Natural killer cell (primary cell): ENCODE measurements around the gene RMC1. TPM values are rescaled to one million over a fixed set of nuclear protein-coding genes. Genes with fewer than 3 reads are reported as not detected.

Experiments used
- ATAC-seq, 3 donors: fragments of 150-1000 bp in 2 of 3; fragments of 200-7000 bp in 1 of 3; cut with Tn5 transposase; 1 replicate in 1 of 3; 2 replicates in 2 of 3; pipeline ENCODE4 v1.10.0; 2021; ENCODE audit warnings: mild to moderate bottlenecking in 2 of 3, moderate library complexity in 2 of 3
- DNase-seq, 2 donors: peaks; one replicate each; pipeline versions ENCODE4 v3.0.0 to v3.0.0-alpha.2; 2013 to 2021; ENCODE audit warnings: mixed read lengths in 1 of 2
- H3K27ac ChIP-seq: one replicate; pipeline ENCODE4 v1.5.1; 2013; ENCODE audit warnings: mild to moderate bottlenecking, low read length
- H3K27me3 ChIP-seq: one replicate; pipeline ENCODE4 v1.6.1; 2013; ENCODE audit warnings: low read length; ENCODE audit not compliant: control insufficient read depth, insufficient read depth
- H3K36me3 ChIP-seq: one replicate; pipeline ENCODE4 v1.6.1; 2013; ENCODE audit warnings: low read length; ENCODE audit not compliant: control insufficient read depth, insufficient read depth
- H3K4me1 ChIP-seq: one replicate; pipeline ENCODE4 v1.6.1; 2013; ENCODE audit warnings: low read length; ENCODE audit not compliant: control insufficient read depth, insufficient read depth
- H3K4me3 ChIP-seq: one replicate; pipeline ENCODE4 v1.5.1; 2013; ENCODE audit warnings: low read length
- H3K9me3 ChIP-seq: one replicate; pipeline ENCODE4 v1.6.1; 2013; ENCODE audit warnings: low read length; ENCODE audit not compliant: control insufficient read depth, insufficient read depth
- H3K27ac Mint-ChIP-seq, 2 donors: one replicate each; pipeline ENCODE4 v1.8.0; 2022; ENCODE audit warnings: mild to moderate bottlenecking in 2 of 2, mixed read lengths in 2 of 2, moderate library complexity in 1 of 2
- H3K27me3 Mint-ChIP-seq, 2 donors: one replicate each; pipeline ENCODE4 v1.8.0; 2022; ENCODE audit warnings: low read depth in 2 of 2, mixed read lengths in 2 of 2
- H3K36me3 Mint-ChIP-seq: one replicate; pipeline ENCODE4 v1.8.0; 2022; ENCODE audit warnings: mixed read lengths
- H3K4me1 Mint-ChIP-seq, 2 donors: one replicate each; pipeline ENCODE4 v1.8.0; 2022; ENCODE audit warnings: mixed read lengths in 2 of 2
- H3K4me3 Mint-ChIP-seq: one replicate; pipeline ENCODE4 v1.8.0; 2022; ENCODE audit warnings: mild to moderate bottlenecking, moderate library complexity, mixed read lengths
- H3K9me3 Mint-ChIP-seq, 2 donors: one replicate each; pipeline ENCODE4 v1.8.0; 2022; ENCODE audit warnings: mixed read lengths in 2 of 2
- CTCF ChIP-seq: fragments of 200-600 bp; IDR thresholded peaks from one replicate; pipeline ENCODE4 v1.8.0; 2022; ENCODE audit warnings: antibody characterized with exemption
- WGBS: methylation state at CpG from one replicate; pipeline ENCODE4 v1.1.7; 2013; ENCODE audit warnings: missing lambda C conversion rate; ENCODE audit not compliant: insufficient coverage; 5-methylcytosine and 5-hydroxymethylcytosine counted together
- intact Hi-C: fragments of 100-400 bp; cut with micrococcal nuclease; formaldehyde crosslinking; loops from one replicate; pipeline ENCODE4 v1.14.2; 2022
- total RNA-seq, 4 donors: library from RNA; stranded (reverse); fragments of 120-200 nt in 1 of 4; gene quantifications; one replicate each; pipeline versions ENCODE4 v1.2.3 to v1.2.4, GENCODE V29; 2013 to 2022

Gene RMC1
- 10 to 100 TPM; 71.1 to 84.4 (median 77.2) TPM for total RNA-seq
- total RNA-seq (2013), result 78.1 TPM

GRCh38 chr18:23503038-23503962, at the start of gene RMC1:
TSS of gene RMC1 (plus strand) at chr18:23503511. CDS start at chr18:23503619, 108 bp downstream.
- no peaks in the 10 kb centered on the region for H3K27me3 Mint-ChIP-seq
- intact Hi-C loops, result loop anchor here (2.0 to 5.0 kb wide), 2 partner anchors 50 to 69 kb away; partner anchors contain the start of gene RIOK3
- ATAC-seq (peak; percentile 89 to 97 (median 91)), DNase-seq (peak; percentile 97 to 98)
- H3K4me3 Mint-ChIP-seq, result peak within 1 kb of the TSS; percentile 98
- H3K9me3 Mint-ChIP-seq, result no peaks in the 10 kb centered on the region
- H3K36me3 Mint-ChIP-seq, result no peaks in the 10 kb centered on the region
- peak within 1 kb of the TSS; percentile 90 for H3K27ac ChIP-seq
- peaks cover 53 to 55% of the 10 kb centered on the region in 2 donors for H3K4me1 Mint-ChIP-seq
- no peaks in the 10 kb centered on the region for H3K9me3 ChIP-seq
- TF ChIP-seq CTCF, result no peak
- WGBS, result under 1% methylated on average over 110 of the region's 110 CpGs
- H3K4me1 ChIP-seq, result peaks cover 47% of the 10 kb centered on the region
- peaks cover 4% of the 10 kb centered on the region for H3K36me3 ChIP-seq
- H3K4me3 ChIP-seq, result peak within 1 kb of the TSS; percentile 81
- H3K27ac Mint-ChIP-seq, result peak within 1 kb of the TSS; percentile 94
- no peaks in the 10 kb centered on the region for H3K27me3 ChIP-seq

- Histone ChIP-seq H3K27me3 (no peaks in the 10 kb centered on the region), H3K4me3 (peak overlapping the region; percentile 85), H3K36me3 (peaks cover 4% of the 10 kb centered on the region), H3K27ac (peak overlapping the region; percentile 81), H3K9me3 (no peaks in the 10 kb centered on the region), H3K4me1 (peaks cover 15% of the 10 kb centered on the region)
- Mint-ChIP-seq H3K36me3 (no peaks in the 10 kb centered on the region), H3K27ac (peak overlapping the region; percentile 86 to 91), H3K9me3 (no peaks in the 10 kb centered on the region), H3K4me3 (peak overlapping the region; percentile 98), H3K27me3 (no peaks in the 10 kb centered on the region), H3K4me1 (peaks cover 46 to 54% of the 10 kb centered on the region in 2 donors)
- TF ChIP-seq CTCF, result no peak
- 3% methylated on average over 11 of the region's 11 CpGs for WGBS
- DNase-seq, result peak in 1 of 2 donors; percentile 53
- peak; percentile 38 to 59 (median 40) for ATAC-seq
- intact Hi-C loops, result loop anchor here (1.0 to 2.0 kb wide), 2 partner anchors 15 to 49 kb away; partner anchors contain the start of gene RMC1
These were observed 49.6 kb upstream of the RMC1 start for GRCh38 chr18:23453680-23454058.

DNA sequence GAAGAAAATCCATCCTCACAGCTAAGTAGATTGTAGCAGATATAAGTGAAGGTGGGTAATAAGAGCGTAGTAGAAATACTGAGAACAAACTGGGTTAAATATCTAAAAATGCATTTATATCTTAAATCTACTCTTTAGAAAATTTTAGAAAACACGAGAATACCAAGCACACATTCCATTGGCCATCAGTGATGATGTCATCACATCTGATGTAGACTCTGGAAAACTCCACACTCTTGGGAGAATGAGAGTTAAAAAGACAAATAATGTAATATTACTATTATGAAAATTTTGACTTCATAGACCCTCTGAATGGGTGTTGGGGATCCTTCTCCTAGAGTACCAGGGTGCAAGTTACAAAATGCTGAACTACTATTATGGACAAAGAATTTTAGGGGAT, 46.5 kb upstream of the RMC1 start:
- WGBS, result 100% methylated on average over 1 of the region's 2 CpGs
- Mint-ChIP-seq H3K36me3 (no peaks in the 10 kb centered on the region), H3K4me3 (peak overlapping the region; percentile 0), H3K27ac (peak overlapping the region; percentile 2 to 10), H3K9me3 (no peaks in the 10 kb centered on the region), H3K27me3 (no peaks in the 10 kb centered on the region), H3K4me1 (peaks cover 74 to 82% of the 10 kb centered on the region in 2 donors)
- no peak overlapping the region for H3K4me3 ChIP-seq
- intact Hi-C loops, result no loop called here
- no peaks in the 10 kb centered on the region for H3K27me3 ChIP-seq
- ATAC-seq (no peak), DNase-seq (no peak)
- peaks cover 4% of the 10 kb centered on the region for H3K36me3 ChIP-seq
- no peak for TF ChIP-seq CTCF
- H3K4me1 ChIP-seq, result peaks cover 30% of the 10 kb centered on the region
- no peaks in the 10 kb centered on the region for H3K9me3 ChIP-seq
- no peak overlapping the region for H3K27ac ChIP-seq
